Measurements from ENCODE around the gene CD209.
"Not testable (repeated sequence)": the region's sequence is repeated elsewhere in the genome, so short reads cannot be mapped to it uniquely, and the experiment has no call there.

Gene CD209, protein sequence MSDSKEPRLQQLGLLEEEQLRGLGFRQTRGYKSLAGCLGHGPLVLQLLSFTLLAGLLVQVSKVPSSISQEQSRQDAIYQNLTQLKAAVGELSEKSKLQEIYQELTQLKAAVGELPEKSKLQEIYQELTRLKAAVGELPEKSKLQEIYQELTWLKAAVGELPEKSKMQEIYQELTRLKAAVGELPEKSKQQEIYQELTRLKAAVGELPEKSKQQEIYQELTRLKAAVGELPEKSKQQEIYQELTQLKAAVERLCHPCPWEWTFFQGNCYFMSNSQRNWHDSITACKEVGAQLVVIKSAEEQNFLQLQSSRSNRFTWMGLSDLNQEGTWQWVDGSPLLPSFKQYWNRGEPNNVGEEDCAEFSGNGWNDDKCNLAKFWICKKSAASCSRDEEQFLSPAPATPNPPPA

DNA sequence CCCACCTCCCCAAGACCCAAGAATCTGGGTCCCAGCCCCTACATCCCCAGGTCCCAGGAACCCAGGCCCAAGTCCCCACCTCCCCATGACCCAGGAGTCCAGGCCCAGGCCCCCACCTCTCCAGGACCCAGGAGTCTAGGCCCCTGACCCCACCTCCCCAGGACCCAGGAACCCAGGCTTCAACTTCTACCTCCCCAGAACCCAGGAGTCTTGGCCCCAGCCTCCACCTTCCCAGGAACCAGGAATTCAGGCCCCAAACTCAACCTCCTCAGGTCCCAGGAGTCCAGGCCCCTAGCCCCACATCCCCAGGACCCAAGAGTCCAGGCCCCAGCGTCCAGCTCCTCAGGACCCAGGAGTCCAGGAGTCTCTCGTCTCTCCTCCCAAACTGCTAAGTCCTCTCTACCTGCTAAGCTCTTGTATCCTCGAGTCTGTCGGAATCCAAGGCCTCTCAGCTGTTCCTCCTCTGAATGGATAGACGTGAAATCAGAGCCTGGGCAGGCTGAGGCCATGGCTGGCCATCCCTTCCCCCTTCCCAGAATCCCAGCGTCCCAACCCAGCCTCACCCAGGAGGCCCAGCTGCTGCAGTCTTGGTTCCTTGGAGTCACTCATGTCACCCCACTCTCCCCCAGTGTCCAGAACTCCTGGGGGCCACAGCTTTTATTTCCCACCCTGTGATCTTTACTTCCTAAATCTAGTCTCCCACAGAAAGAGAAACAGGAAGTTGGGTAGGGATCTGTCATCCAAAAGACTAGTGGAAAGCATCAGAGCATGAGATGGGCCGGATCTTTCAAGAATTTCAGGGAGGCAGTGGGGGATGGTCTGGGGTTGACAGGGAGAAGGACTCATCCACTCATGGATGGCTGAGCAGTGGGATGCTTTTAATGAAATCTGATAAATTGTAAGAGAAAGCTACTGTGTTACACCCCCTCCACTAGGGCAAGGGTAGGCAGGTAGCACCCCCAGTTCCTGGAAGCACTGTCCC, at the start of gene CD209:
TSS of gene CD209 (minus strand) at position 632 of the 982 bp plus-strand sequence. CDS start at position 609, 23 bp downstream.
- DNase-seq, result no peak

DNA sequence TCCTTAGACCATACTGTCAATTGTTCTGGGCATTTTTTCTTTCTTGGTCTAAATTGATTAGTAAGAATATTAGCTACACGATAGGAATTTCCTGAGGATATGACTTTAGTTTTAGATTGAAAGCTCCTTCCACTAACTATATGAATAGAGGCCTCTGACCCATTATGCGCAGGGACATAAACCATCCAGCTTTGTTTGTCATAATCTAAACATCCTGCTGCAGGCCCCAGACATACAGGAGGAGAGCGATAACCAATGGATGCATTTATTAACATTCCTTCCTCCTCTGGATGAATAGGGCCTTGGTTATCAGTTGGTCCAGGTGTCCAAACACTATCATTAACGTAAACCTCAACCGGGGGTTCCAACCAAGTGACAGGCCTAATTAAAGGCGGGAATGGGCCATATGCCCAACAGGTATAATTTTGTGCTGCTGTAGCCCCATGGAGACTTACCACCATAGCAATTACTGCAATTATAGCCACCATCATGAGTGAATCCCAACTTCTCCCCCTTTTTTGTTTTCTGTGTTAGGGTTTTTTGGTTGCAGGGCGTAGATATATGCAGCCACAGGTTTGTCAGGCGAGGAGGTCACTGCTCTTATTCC, 48.3 kb upstream of the CD209 start:
- DNase-seq, result no peak

DNA sequence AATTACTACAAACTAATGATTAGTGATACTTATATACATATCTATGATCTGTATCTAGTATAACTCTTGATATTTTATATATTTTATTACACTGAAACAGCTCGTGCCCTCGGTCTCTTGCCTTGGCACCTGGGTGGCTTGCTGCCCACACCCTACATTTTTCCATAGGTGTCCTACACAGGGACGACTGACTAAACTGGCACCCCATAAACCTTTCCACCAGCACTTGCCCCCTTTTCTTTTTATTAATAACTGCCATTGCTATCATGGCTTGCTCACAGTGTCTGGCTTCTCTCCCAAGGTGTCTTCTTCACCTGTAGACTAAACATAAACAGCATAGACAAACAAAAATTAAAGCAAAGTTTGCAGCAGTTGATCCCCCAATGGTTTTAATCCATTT, 46.2 kb upstream of the CD209 start:
- DNase-seq, result no peak

DNA sequence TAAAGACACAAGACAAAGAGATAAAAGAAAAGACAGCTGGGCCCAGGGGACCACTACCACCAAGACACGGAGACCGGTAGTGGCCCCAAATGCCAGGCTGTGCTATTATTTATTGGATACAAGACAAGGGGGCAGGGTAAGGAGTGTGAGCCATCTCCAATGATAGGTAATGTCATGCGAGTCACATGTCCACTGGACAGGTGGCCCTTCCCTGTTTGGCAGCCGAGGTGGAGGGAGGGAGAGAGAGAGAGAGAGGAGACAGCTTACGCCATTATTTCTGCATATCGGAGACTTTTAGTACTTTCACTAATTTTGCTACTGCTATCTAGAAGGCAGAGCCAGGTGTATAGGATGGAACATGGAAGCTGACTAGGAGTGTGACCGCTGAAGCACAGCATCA, 45.4 kb upstream of the CD209 start:
- not testable (repeated sequence) for DNase-seq

DNA sequence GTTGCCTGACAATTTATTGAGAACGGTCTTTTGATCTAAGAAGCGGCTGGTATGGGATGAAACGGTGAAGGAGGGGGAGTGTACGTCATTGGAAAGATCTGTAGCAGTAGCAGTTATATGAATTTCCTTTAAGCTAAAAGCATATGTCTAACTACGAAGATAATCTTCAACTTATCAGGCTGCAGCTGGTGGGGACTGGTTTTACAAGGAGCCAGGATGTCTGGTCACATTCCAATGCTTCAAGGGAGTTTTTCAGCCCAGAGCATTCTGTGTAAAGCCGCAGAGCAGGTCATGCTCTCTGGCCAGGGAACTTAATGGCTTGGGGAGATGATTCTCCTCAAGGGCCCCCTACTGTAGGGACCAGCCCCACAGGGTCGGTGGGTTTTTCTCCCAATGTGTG, 44.9 kb upstream of the CD209 start:
- DNase-seq, result no peak

DNA sequence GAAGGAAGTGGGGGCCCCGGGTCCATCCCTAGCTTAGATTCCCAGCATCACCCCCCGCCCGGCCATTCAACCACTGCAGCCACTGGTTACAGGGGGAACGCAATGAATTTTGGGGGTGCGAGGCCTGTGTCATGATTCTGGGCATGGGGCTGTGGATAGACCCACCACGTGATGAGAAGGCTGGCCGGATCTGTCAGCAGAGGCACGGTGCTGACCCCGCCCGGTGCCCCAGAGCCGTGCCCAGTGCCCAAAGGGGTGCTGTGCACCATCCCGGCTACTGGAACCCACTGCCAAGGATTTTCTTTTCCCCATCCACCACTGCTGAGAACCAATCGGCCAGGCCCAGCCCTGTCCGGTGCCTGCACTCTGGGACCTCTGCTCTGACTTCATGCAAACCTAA, 43.1 kb upstream of the CD209 start:
- no peak for DNase-seq

DNA sequence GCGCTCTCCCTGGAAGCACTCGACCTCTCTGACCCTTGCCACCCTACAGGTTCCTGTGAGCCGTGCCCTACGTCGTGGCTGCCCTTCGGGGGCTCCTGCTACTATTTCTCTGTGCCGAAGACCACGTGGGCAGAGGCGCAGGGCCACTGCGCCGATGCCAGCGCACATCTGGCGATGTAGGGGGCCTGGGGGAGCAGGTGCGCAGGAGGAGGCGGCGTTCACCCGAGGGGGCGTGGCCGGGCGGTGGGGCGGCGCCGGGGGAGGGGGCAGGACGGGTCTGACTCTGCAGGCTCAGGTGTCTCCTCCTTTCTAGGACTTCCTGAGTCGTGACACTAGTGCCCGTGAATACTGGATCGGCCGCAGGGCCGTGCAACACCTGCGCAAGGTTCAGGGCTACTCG, 42.1 kb upstream of the CD209 start:
- no peak for DNase-seq

DNA sequence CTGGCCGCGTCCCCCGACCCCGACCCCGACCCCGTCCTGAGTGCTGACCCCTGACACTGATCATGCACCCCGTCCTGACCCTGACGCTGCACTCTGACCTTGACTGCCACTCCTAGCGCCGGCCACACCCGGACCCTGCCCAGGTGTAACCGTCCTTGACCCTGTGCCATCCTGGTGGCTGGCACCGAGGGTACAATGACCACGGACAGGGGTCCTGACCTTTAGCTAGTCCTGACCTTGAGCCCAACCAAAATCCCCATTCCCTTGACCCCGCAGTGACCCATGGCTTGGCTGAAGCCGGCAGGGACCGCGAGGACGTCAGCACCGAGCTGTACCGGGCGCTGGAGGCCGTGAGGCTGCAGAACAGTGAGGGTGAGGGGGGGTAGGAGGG, 41.6 kb upstream of the CD209 start:
- DNase-seq, result no peak

DNA sequence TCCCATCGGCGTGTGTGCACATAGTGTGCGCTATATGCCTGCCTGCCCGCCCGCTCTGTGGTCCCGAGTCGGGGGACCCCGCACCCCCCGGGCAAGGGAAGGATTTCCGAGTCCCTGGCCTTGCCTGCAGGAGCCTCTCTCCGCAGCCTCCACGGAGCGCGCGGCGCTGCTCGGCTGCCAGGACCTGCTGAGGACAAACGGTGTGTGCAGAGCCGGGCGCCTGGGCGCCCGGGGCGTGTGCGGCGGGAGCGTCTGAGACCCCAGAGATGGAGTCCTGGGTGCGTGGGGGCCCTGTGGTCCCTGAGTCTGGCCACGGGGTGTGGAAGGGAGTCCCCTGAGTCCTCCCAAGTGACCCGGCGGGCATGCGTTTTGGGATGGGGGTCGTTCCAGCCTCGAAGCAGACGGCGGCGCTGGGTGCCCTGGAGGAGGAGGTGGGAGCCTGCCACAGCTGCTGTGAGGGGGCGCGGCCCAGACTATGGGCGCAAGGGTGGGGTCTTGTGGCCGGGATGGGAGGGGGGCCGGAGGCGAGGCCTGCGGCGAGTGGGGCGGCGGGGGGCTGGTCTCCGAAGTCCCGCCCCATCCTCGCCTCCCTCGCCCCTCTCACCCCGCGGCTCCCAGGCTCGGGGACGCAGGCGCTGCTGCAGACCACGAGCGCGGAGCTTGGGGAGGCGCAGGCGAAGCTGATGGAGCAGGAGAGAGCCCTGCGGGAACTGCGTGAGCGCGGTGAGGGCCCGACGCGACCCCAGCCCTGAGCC, 41.0 kb upstream of the CD209 start:
- no peak for DNase-seq

DNA sequence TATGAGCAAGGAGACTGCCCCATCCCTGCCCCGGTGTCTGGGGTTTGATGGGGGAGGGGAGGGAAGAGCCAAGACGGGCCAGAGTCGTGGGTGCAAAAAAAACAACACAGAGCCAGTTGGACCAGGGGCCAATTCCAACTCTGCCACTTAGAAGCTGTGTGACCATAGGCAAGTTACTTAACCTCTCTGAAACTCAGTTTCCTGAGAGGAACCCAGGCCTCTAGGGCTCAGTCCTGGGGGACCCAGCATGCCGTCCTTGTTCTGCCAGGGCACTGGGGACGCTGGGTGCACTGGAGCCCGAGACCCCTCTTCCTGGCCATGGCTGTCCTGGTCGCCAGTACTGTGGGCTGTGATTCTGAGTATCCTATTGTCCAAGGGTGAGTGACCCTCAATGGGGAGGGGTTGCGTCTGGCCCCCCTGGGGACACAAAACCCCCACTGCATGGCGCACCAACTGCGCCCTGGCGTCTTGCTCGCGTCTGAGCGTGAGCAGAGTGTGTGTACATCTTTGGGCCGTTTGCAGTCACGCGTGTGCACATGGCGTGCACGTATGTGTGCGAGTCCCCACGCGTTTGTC, 40.4 kb upstream of the CD209 start:
- no peak for DNase-seq

DNA sequence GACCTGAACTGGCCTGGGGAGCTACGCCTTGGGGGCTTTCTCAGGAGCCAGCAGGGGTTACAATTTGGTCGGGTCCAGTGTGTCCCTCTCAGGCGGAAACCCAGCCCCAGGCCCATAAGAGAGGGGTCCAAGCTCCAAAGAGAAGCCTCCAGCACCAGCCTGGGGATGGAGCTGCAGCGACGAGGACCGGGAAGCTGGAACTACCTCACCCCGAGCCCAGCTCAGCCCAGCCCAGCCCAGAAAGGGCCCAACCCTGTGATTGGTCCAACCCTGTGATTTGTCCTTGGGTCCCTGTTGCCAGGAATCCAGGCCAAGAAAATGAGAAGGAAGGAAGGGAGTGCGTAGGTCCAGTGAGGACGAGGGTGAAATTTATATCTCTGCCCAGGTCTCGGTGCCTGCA, 39.8 kb upstream of the CD209 start:
- no peak for DNase-seq

DNA sequence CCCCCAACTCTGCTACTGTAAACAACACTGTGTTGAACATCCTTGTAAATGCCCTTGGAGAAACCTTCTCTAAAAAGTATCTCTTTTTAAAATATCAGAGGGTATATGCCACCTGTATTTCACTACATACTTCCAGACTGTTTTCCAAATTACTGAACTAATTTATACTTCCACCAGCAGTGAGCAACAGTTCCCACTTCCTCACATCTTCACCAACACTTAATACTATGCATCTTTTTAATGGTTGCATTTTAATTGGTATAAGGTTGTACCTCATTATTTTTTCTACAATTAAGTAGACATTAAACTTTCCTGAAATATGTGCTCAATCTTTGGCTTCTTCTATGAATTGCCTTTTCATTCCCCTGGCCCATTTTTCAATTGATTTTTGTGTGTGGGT, 37.5 kb upstream of the CD209 start:
- no peak for DNase-seq

DNA sequence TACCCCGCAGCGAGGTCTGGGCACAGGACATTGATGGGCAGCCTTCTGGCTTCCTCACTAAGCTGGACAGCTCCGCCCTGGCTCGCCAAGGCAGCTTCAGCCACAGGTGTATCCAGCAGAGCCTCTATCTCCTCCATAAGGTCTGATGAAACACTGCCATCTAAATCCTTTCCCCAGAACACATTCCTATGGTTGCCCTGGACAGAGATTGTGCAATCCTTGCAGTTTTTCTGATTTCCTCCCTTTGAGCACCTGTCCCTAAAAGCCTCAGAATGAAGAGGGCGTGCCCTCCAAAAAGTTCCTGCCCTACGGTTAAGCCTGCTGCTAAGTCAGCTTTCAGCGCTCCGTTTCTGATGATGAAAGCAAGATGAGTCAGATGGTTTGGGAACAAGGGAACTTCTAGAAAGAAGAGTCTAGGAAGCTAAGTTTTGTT, 36.7 kb upstream of the CD209 start:
- no peak for DNase-seq

DNA sequence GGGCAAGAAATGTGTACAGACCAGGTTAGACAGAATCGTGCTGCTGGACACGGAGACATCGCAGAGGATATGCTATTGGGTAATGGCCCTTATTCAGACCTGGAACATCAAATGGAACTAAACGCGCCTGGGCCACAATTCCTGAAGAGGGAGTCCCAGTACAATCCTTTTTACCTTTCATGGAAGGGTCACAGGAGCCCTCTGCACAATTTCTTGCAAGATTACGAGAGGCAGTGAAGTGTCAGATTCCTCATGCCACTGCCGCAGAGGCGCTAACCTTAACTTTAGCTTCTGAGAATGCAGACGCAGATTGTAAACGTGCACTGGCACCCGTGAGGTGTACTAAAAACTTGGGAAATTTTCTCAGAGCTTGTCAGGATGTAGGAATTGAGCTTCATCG, 33.8 kb upstream of the CD209 start:
- no peak for DNase-seq

DNA sequence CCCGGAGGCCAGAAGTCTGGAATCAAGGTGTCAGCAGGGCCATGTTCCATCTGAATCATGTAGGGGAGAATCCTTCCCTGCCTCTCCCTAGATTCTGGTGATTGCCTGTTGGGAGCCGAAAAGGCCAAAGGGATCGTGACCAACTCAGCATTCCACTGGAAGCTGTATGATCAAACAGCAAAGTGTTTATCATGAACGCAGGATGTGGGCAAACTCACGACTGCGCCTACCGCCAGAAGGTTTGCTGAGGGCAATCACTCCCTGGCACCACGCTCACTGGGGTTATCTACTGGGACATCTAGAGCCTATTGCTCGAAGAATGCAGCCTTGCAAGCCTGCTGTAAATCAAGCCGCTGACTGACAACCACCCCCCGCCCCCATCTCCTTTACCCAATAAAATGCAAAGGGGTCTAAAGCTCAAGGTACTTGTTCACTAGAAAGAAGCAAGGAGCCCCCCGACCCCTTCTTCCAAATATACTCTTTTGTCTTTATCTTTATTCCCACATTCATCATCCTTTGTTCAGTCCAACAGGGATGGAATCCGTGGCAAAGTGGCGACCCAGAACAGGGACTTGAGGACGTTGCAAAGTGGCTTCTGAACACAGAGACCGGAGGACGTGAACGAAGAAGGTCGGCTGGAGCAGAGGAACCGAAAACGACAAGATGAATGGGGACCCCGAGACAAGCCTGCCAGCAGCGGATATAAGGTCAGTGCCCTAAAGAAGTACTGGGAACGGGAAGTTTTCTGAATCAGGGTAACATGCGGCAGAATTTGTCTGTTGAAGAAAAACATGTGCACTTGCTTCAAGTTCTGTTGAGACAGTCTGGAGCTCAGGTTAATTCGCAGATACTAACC, 32.5 kb upstream of the CD209 start:
- DNase-seq, result no peak

DNA sequence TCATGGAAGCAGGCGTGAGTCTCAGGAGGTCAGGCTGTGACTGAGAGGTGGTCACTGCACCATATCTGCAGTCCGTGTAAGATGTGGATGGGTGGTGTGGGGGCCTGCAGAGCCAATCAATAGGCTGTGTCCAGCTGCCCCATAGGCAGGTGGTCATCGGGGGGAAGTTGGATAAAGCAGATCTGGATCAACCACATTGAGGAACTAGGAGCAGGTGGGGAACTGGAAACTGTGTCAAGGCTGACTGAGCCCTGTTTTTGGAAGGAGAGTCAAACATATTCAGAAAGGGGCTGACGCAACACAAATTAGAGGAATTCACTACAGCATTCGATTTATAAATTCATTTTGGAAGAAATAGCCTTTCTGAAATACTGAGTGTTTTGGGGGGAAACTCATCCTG, 30.7 kb upstream of the CD209 start:
- DNase-seq, result no peak

DNA sequence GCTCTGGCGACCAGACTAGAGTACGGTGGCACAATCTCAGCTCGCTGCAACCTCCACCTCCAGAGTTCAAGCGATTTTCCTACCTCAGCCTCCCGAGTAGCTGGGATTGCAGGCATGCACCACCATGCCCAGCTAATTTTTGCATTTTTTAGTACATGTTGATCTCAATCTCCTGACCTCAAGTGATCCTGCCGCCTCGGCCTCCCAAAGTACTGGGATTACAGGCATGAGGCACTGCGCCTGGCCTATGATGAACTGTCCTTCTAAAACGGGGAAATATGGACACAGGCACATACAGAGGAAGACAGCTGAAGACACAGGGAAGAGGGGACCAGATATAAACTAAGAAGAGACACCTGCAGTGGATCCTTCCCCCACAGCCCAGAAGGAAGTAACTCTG, 28.4 kb upstream of the CD209 start:
- DNase-seq, result no peak

DNA sequence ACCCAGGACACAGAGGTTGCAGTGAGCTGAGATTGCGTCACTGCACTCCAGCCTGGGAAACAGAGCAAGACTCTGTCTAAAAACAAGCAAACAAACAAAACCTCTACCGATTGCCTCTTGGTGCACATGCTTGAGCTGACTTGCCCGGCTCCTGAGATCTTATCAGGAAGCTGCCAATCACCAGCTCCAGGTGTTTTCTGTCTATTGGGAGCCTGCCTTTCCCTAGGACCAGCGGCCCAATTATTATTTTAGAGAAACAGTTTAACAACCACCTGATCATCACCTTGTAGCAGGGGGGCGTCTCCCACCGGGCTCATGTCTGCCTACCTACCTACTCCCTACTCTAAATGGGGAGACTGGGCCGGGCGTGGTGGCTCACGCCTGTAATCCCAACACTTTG, 26.5 kb upstream of the CD209 start:
- DNase-seq, result no peak

DNA sequence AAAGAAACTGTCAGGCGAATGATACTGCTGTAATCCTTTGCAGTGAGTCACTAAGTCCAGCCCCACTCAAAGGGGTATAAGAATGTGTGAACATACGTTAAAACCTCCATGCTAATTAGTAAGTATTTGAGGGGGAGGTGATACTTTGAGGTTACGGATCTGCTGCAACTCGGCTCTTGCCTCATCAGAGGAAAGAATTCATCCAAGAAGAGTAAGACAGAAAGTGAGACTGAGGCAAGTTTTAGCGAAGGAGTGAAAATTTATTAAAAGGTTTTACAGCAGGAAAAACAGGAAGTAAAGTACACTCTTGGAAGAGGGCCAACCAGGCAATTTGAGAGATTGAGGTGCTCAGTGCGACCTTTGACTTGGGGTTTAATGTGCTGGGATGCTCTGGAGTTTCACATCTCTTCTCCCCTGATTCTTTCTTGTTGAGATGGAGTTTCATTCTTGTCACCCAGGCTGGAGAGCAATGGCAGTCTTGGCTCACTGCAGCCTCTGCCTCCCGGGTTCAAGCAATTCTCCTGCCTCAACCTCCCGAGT, 25.5 kb upstream of the CD209 start:
- DNase-seq, result no peak

DNA sequence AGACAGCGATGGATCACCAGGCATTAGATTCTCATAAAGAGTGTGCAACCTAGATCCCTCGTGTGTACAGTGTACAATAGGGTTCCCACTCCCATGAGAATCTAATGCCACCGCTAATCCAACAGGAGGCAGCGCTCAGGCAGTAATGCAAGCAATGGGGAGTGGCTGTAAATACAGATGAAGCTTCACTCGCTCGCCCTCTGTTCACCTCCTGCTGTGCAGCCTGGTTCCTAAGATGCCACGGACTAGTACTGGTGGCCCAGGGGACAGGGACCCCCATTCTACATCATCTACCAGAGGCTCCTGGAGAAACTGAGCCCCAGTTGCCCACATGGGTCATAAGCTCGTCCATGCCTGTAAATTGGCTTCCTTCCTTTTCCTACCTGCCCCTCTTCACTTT, 23.7 kb upstream of the CD209 start:
- no peak for DNase-seq

DNA sequence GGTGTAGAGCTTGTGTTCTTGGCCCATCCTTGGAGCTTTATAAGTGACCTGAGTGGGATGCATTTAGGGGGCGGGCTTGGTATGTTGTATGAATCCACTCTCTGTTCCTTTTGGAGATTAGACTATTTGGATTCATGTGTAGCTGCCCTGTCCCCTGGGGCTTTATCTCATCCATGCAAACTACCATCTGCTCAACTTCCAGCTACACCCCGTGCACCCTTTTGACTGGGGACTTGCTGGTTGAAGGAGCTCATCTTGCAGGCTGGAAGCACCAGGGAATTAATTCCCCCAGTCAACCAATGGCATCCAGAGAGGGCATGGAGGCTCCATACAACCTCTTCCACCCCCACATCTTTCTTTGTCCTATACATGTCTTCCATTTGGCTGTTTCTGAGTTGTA, 21.8 kb upstream of the CD209 start:
- no peak for DNase-seq
